HepG2 (cell line): ENCODE measurements around the gene ACTA2. TPM values are rescaled to one million over a fixed set of nuclear protein-coding genes. Genes with fewer than 3 reads are reported as not detected.

Experiments
- BRD4 ChIP-seq: sonication (generic); formaldehyde crosslinking; IDR thresholded peaks from 2 replicates; pipeline ENCODE4 v1.4.0; 2020; ENCODE audit warnings: missing genetic modification reagents
- CAMTA2 ChIP-seq: sonication (generic); formaldehyde crosslinking; IDR thresholded peaks from 2 replicates; pipeline ENCODE4 v1.4.0; 2020; ENCODE audit warnings: mild to moderate bottlenecking, missing genetic modification reagents, borderline replicate concordance
- CHD4 ChIP-seq: fragments of 200-600 bp; sonication (generic); IDR thresholded peaks from 2 replicates; pipeline ENCODE4 v1.7.0; 2017; ENCODE audit warnings: mild to moderate bottlenecking, low read length, borderline replicate concordance
- GTF3A ChIP-seq: sonication (generic); formaldehyde crosslinking; conservative IDR thresholded peaks from 2 replicates; pipeline ENCODE4 v1.4.0; 2020; ENCODE audit warnings: mild to moderate bottlenecking, missing genetic modification reagents
- MBNL3 ChIP-seq: fragments of 250-450 bp; sonication (Bioruptor Pico); conservative IDR thresholded peaks from 2 replicates; pipeline ENCODE4 v1.8.0; 2022; ENCODE audit warnings: mild to moderate bottlenecking, inconsistent platforms
- MEIS2 ChIP-seq: sonication (generic); formaldehyde crosslinking; IDR thresholded peaks from 2 replicates; pipeline ENCODE4 v1.9.0; 2021; ENCODE audit warnings: mild to moderate bottlenecking, missing genetic modification reagents
- RORA ChIP-seq: sonication (generic); formaldehyde crosslinking; IDR thresholded peaks from 2 replicates; pipeline ENCODE4 v1.5.0; 2020; ENCODE audit warnings: mild to moderate bottlenecking, missing genetic modification reagents, moderate library complexity
- SATB2 ChIP-seq: sonication (generic); formaldehyde crosslinking; IDR thresholded peaks from 2 replicates; pipeline ENCODE4 v1.5.0; 2020; ENCODE audit warnings: missing genetic modification reagents
- SRSF9 ChIP-seq: fragments of 200-400 bp; formaldehyde crosslinking; IDR thresholded peaks from 2 replicates; pipeline ENCODE4 v1.6.1; 2018; ENCODE audit warnings: borderline replicate concordance, mild to moderate bottlenecking, low read depth, low read length; ENCODE audit not compliant: insufficient read depth, poor library complexity, severe bottlenecking
- ZFP1 ChIP-seq: IDR thresholded peaks from 2 replicates; pipeline ENCODE4 v1.6.1; 2016
- ZNF326 ChIP-seq: sonication (generic); formaldehyde crosslinking; IDR thresholded peaks from 2 replicates; pipeline ENCODE4 v1.4.0; 2020; ENCODE audit warnings: missing genetic modification reagents, borderline replicate concordance
- ZNF570 ChIP-seq: sonication (generic); formaldehyde crosslinking; IDR thresholded peaks from 2 replicates; pipeline ENCODE4 v1.4.0; 2020; ENCODE audit warnings: mild to moderate bottlenecking, missing genetic modification reagents, borderline replicate concordance
- ZNF766 ChIP-seq: sonication (generic); formaldehyde crosslinking; IDR thresholded peaks from 2 replicates; pipeline ENCODE4 v1.5.0; 2020; ENCODE audit warnings: missing genetic modification reagents, borderline replicate concordance
- polyA plus RNA-seq, 8 experiments: library from polyadenylated mRNA; depleted of rRNA in 3 of 8; stranded (reverse) in 7 of 8; unstranded in 1 of 8; fragments of >200 nt; fragmentation: Illumina TruSeq in 4 of 8; extraction: Trizol in 4 of 8; gene quantifications; 2 replicates each; pipeline versions ENCODE4 v1.2.1 to v1.2.3, GENCODE V29; 2011 to 2016; ENCODE audit warnings: low read depth in 4 of 8, missing spikeins in 1 of 8, mixed read lengths in 1 of 8; ENCODE audit not compliant: insufficient read depth in 1 of 8
- total RNA-seq, 5 experiments: library from RNA; depleted of rRNA; stranded (reverse); fragments of >200 nt; fragmentation: Illumina TruSeq; extraction: Trizol; gene quantifications; 2 replicates each; pipeline ENCODE4 v1.2.3, GENCODE V29; 2016; ENCODE audit warnings: low read depth in 1 of 5
- TF ChIP-seq, protein P1 (sequence below): sonication (generic); formaldehyde crosslinking; IDR thresholded peaks from 2 replicates; pipeline ENCODE4 v1.5.0; 2020; ENCODE audit warnings: missing genetic modification reagents
- TF ChIP-seq, protein P2 (sequence below): sonication (generic); formaldehyde crosslinking; IDR thresholded peaks from 2 replicates; pipeline ENCODE4 v1.4.0; 2020; ENCODE audit warnings: missing genetic modification reagents
- TF ChIP-seq, protein P3 (sequence below): sonication (generic); formaldehyde crosslinking; IDR thresholded peaks from 2 replicates; pipeline ENCODE4 v1.5.0; 2020; ENCODE audit warnings: mild to moderate bottlenecking, missing genetic modification reagents
- TF ChIP-seq, protein P4 (sequence below): sonication (generic); formaldehyde crosslinking; IDR thresholded peaks from 2 replicates; pipeline ENCODE4 v1.8.0; 2022; ENCODE audit warnings: missing genetic modification reagents, mild to moderate bottlenecking, moderate library complexity, borderline replicate concordance
- TF ChIP-seq, protein P5 (sequence below): sonication (generic); formaldehyde crosslinking; IDR thresholded peaks from 2 replicates; pipeline ENCODE4 v1.5.1; 2020; ENCODE audit warnings: mild to moderate bottlenecking, missing genetic modification reagents

ACTA2 gene
- total and polyA plus RNA-seq, 2 of the 13 experiments (the other 11 are each of a cell fraction or from before 2014, with no cell fraction given), result 21.8 to 59.9 TPM

DNA sequence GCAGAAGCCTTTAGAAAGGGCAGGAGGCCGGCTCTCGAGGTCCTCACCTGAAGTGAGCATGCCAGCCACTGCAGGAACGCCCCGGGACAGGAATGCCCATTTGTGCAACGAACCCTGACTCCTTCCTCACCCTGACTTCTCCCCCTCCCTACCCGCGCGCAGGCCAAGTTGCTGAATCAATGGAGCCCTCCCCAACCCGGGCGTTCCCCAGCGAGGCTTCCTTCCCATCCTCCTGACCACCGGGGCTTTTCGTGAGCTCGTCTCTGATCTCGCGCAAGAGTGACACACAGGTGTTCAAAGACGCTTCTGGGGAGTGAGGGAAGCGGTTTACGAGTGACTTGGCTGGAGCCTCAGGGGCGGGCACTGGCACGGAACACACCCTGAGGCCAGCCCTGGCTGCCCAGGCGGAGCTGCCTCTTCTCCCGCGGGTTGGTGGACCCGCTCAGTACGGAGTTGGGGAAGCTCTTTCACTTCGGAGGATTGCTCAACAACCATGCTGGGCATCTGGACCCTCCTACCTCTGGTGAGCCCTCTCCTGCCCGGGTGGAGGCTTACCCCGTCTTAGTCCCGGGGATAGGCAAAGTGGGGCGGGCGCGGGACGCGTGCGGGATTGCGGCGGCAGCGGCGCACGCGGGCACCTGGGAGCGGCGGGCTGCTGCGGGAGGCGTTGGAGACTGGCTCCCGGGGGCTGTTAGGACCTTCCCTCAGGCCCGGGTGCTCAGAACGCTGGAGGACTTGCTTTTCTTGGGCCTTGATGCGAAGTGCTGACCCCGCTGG is 38.0 kb upstream of the ACTA2 start, which contains the start of gene FAS (continued):
- TF ChIP-seq, protein P1, sequence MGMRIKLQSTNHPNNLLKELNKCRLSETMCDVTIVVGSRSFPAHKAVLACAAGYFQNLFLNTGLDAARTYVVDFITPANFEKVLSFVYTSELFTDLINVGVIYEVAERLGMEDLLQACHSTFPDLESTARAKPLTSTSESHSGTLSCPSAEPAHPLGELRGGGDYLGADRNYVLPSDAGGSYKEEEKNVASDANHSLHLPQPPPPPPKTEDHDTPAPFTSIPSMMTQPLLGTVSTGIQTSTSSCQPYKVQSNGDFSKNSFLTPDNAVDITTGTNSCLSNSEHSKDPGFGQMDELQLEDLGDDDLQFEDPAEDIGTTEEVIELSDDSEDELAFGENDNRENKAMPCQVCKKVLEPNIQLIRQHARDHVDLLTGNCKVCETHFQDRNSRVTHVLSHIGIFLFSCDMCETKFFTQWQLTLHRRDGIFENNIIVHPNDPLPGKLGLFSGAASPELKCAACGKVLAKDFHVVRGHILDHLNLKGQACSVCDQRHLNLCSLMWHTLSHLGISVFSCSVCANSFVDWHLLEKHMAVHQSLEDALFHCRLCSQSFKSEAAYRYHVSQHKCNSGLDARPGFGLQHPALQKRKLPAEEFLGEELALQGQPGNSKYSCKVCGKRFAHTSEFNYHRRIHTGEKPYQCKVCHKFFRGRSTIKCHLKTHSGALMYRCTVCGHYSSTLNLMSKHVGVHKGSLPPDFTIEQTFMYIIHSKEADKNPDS (CRISPR knock-in tag), result no peak
- TF ChIP-seq CAMTA2 (CRISPR knock-in tag) (no peak), SATB2 (no peak), GTF3A (CRISPR knock-in tag) (no peak), SRSF9 (no peak), RORA (CRISPR knock-in tag) (no peak), CHD4 (no peak), ZNF326 (no peak), ZNF766 (CRISPR knock-in tag) (no peak), ZNF570 (CRISPR knock-in tag) (0 out of 2 replicates have a peak, but pooled peaks have one; percentile 63), ZFP1 (CRISPR knock-in tag) (no peak), MEIS2 (no peak), MBNL3 (CRISPR knock-in tag) (no peak), BRD4 (CRISPR knock-in tag) (no peak)
- TF ChIP-seq, protein P2, sequence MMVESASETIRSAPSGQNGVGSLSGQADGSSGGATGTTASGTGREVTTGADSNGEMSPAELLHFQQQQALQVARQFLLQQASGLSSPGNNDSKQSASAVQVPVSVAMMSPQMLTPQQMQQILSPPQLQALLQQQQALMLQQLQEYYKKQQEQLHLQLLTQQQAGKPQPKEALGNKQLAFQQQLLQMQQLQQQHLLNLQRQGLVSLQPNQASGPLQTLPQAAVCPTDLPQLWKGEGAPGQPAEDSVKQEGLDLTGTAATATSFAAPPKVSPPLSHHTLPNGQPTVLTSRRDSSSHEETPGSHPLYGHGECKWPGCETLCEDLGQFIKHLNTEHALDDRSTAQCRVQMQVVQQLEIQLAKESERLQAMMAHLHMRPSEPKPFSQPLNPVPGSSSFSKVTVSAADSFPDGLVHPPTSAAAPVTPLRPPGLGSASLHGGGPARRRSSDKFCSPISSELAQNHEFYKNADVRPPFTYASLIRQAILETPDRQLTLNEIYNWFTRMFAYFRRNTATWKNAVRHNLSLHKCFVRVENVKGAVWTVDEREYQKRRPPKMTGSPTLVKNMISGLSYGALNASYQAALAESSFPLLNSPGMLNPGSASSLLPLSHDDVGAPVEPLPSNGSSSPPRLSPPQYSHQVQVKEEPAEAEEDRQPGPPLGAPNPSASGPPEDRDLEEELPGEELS, result no peak
- TF ChIP-seq, protein P3, sequence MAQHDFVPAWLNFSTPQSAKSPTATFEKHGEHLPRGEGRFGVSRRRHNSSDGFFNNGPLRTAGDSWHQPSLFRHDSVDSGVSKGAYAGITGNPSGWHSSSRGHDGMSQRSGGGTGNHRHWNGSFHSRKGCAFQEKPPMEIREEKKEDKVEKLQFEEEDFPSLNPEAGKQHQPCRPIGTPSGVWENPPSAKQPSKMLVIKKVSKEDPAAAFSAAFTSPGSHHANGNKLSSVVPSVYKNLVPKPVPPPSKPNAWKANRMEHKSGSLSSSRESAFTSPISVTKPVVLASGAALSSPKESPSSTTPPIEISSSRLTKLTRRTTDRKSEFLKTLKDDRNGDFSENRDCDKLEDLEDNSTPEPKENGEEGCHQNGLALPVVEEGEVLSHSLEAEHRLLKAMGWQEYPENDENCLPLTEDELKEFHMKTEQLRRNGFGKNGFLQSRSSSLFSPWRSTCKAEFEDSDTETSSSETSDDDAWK (CRISPR knock-in tag), result no peak
- TF ChIP-seq, protein P4, sequence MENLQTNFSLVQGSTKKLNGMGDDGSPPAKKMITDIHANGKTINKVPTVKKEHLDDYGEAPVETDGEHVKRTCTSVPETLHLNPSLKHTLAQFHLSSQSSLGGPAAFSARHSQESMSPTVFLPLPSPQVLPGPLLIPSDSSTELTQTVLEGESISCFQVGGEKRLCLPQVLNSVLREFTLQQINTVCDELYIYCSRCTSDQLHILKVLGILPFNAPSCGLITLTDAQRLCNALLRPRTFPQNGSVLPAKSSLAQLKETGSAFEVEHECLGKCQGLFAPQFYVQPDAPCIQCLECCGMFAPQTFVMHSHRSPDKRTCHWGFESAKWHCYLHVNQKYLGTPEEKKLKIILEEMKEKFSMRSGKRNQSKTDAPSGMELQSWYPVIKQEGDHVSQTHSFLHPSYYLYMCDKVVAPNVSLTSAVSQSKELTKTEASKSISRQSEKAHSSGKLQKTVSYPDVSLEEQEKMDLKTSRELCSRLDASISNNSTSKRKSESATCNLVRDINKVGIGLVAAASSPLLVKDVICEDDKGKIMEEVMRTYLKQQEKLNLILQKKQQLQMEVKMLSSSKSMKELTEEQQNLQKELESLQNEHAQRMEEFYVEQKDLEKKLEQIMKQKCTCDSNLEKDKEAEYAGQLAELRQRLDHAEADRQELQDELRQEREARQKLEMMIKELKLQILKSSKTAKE (CRISPR knock-in tag), result no peak
- TF ChIP-seq, protein P5, sequence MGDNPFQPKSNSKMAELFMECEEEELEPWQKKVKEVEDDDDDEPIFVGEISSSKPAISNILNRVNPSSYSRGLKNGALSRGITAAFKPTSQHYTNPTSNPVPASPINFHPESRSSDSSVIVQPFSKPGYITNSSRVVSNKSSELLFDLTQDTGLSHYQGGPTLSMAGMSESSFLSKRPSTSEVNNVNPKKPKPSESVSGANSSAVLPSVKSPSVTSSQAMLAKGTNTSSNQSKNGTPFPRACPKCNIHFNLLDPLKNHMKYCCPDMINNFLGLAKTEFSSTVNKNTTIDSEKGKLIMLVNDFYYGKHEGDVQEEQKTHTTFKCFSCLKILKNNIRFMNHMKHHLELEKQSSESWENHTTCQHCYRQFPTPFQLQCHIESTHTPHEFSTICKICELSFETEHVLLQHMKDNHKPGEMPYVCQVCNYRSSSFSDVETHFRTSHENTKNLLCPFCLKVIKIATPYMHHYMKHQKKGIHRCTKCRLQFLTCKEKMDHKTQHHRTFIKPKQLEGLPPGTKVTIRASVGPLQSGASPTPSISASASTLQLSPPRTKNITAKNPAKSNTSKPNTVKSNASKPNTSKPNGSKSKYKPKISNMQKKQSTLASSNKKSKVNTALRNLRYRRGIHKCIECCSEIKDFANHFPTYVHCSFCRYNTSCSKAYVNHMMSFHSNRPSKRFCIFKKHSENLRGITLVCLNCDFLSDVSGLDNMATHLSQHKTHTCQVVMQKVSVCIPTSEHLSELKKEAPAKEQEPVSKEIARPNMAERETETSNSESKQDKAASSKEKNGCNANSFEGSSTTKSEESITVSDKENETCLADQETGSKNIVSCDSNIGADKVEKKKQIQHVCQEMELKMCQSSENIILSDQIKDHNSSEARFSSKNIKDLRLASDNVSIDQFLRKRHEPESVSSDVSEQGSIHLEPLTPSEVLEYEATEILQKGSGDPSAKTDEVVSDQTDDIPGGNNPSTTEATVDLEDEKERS (CRISPR knock-in tag), result no peak
